Measurements from ENCODE around the gene BCL7A. TPM values are rescaled to one million over a fixed set of nuclear protein-coding genes. Genes with fewer than 3 reads are reported as not detected.
A peak's percentile ranks its signal among the peaks of the same experiment; 100 is the strongest.

The BCL7A gene
- total and polyA plus RNA-seq, 9 of the 15 experiments (the other 6 are each of a cell fraction or from before 2014, with no cell fraction given) = 0.25 to 21.9 (median 14.9) TPM

DNA sequence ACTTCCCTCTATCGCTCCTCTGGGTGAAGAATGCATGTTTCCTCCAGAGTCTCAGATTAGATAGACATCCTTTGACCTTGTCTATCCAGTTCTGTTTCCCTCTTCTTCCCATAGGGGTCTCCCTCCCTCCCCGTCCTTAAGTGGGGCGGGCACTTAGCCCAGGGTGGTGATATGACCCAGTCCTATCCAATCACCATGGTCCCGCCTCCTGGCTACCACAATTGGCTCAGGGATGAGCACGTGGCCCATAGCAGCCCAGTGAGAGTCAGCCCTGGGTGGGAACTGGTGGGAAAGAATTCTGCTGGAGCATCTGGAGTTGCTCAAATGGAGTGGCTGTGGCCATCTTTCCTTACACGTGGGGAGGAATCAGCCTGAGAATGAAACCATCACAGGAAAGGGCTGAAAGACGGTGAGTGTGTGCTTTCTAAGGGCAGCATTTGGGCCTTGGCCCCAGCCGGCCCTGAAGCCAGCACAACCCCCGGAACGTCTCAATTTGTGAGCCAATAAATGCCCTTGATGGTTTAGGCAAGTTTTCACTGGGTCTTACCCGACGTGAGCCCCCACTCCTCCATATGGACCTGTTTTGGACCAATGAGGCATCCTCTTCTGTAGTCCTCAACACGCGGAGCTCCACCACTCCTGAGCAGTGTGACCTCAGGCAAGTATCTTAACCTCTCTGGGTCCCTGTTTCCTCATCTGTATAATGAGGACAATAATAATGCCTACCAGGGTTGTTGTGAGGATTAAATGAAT, 42.5 kb downstream of the BCL7A start (continued):
- TF ChIP-seq FOXK2 (conservative IDR thresholded peaks at IDR 0.05 in 1 of 2, IDR thresholded peaks at IDR 0.05 in 1 of 2; ENCODE audit: low read depth in 2 of 2) = peak; percentile 59 to 82
- TF ChIP-seq, protein P1, sequence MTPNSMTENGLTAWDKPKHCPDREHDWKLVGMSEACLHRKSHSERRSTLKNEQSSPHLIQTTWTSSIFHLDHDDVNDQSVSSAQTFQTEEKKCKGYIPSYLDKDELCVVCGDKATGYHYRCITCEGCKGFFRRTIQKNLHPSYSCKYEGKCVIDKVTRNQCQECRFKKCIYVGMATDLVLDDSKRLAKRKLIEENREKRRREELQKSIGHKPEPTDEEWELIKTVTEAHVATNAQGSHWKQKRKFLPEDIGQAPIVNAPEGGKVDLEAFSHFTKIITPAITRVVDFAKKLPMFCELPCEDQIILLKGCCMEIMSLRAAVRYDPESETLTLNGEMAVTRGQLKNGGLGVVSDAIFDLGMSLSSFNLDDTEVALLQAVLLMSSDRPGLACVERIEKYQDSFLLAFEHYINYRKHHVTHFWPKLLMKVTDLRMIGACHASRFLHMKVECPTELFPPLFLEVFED (CRISPR knock-in tag; conservative IDR thresholded peaks at IDR 0.05) = peak; percentile 80; the same call in 1 of the 2 replicates
- peak; percentile 95 for TF ChIP-seq NFYB (IDR thresholded peaks at IDR 0.05; ENCODE audit: extremely low read depth, insufficient read length)
- TF ChIP-seq DNMT1 (IDR thresholded peaks at IDR 0.05) = no peak
- TF ChIP-seq BRD9 (IDR thresholded peaks at IDR 0.05; ENCODE audit: low read depth, partially characterized antibody) = peak; percentile 63
- 0 out of 2 replicates have a peak, but pooled peaks have one; percentile 20 for TF ChIP-seq ZFPM2 (CRISPR knock-in tag; IDR thresholded peaks at IDR 0.05)
- TF ChIP-seq, protein P2, sequence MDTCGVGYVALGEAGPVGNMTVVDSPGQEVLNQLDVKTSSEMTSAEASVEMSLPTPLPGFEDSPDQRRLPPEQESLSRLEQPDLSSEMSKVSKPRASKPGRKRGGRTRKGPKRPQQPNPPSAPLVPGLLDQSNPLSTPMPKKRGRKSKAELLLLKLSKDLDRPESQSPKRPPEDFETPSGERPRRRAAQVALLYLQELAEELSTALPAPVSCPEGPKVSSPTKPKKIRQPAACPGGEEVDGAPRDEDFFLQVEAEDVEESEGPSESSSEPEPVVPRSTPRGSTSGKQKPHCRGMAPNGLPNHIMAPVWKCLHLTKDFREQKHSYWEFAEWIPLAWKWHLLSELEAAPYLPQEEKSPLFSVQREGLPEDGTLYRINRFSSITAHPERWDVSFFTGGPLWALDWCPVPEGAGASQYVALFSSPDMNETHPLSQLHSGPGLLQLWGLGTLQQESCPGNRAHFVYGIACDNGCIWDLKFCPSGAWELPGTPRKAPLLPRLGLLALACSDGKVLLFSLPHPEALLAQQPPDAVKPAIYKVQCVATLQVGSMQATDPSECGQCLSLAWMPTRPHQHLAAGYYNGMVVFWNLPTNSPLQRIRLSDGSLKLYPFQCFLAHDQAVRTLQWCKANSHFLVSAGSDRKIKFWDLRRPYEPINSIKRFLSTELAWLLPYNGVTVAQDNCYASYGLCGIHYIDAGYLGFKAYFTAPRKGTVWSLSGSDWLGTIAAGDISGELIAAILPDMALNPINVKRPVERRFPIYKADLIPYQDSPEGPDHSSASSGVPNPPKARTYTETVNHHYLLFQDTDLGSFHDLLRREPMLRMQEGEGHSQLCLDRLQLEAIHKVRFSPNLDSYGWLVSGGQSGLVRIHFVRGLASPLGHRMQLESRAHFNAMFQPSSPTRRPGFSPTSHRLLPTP (IDR thresholded peaks at IDR 0.05; ENCODE audit: borderline replicate concordance, extremely low read depth, insufficient read length) = no peak
- peak; percentile 55; the same call in 1 of the 2 replicates for TF ChIP-seq HCFC1 (IDR thresholded peaks at IDR 0.05; ENCODE audit: low read depth, low read length)
- TF ChIP-seq PHB (CRISPR knock-in tag; IDR thresholded peaks at IDR 0.05) = no peak
- no peak; the same call in 1 of the 2 replicates for TF ChIP-seq ZNF707 (CRISPR knock-in tag; conservative IDR thresholded peaks at IDR 0.05)
- peak; percentile 79 for TF ChIP-seq CREM (IDR thresholded peaks at IDR 0.05; ENCODE audit: low read depth)
- peak; percentile 20 for TF ChIP-seq TCF3 (CRISPR knock-in tag; IDR thresholded peaks at IDR 0.05)
- TF ChIP-seq FUS (optimal IDR thresholded peaks at IDR 0.05; ENCODE audit: low read depth, low read length) = no peak
- TF ChIP-seq ZNF408 (CRISPR knock-in tag; IDR thresholded peaks at IDR 0.05; ENCODE audit: low read depth) = no peak
- peak in 1 of 2 experiments; percentile 56; a peak in 1 of 4 replicates for TF ChIP-seq FOXA3 (CRISPR knock-in tag; conservative IDR thresholded peaks at IDR 0.05 in 1 of 2, IDR thresholded peaks at IDR 0.05 in 1 of 2)
- TF ChIP-seq, protein P3, sequence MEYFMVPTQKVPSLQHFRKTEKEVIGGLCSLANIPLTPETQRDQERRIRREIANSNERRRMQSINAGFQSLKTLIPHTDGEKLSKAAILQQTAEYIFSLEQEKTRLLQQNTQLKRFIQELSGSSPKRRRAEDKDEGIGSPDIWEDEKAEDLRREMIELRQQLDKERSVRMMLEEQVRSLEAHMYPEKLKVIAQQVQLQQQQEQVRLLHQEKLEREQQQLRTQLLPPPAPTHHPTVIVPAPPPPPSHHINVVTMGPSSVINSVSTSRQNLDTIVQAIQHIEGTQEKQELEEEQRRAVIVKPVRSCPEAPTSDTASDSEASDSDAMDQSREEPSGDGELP (CRISPR knock-in tag; IDR thresholded peaks at IDR 0.05; ENCODE audit: borderline replicate concordance) = peak; percentile 86; the same call in 1 of the 2 replicates
- TF ChIP-seq, protein P4, sequence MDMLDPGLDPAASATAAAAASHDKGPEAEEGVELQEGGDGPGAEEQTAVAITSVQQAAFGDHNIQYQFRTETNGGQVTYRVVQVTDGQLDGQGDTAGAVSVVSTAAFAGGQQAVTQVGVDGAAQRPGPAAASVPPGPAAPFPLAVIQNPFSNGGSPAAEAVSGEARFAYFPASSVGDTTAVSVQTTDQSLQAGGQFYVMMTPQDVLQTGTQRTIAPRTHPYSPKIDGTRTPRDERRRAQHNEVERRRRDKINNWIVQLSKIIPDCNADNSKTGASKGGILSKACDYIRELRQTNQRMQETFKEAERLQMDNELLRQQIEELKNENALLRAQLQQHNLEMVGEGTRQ (CRISPR knock-in tag; IDR thresholded peaks at IDR 0.05) = peak; percentile 99
- TF ChIP-seq ZNF41 (CRISPR knock-in tag; conservative IDR thresholded peaks at IDR 0.05) = peak; percentile 56; the same call in 1 of the 2 replicates
- no peak for TF ChIP-seq SNRNP70 (optimal IDR thresholded peaks at IDR 0.05; ENCODE audit: low read depth, low read length)
- TF ChIP-seq, protein P5, sequence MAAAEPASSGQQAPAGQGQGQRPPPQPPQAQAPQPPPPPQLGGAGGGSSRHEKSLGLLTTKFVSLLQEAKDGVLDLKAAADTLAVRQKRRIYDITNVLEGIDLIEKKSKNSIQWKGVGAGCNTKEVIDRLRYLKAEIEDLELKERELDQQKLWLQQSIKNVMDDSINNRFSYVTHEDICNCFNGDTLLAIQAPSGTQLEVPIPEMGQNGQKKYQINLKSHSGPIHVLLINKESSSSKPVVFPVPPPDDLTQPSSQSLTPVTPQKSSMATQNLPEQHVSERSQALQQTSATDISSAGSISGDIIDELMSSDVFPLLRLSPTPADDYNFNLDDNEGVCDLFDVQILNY (CRISPR knock-in tag; IDR thresholded peaks at IDR 0.05) = no peak
